OCI-LY1 (cell line): ENCODE measurements around the gene CISH.

Experiments used
- H2AFZ ChIP-seq: fragments of 200-600 bp; sonication (generic), shearing (Covaris generic); 2 replicates; pipeline ENCODE4 v1.6.0; 2014; ENCODE audit warnings: antibody characterized with exemption, mild to moderate bottlenecking, low read length
- H3F3A ChIP-seq: fragments of 200-600 bp; sonication (generic), shearing (Covaris generic); 2 replicates; pipeline ENCODE4 v1.6.0; 2014; ENCODE audit warnings: mild to moderate bottlenecking, antibody characterized with exemption, low read length, moderate library complexity; ENCODE audit not compliant: insufficient read depth
- H3K27ac ChIP-seq: fragments of 200-600 bp; sonication (generic); 2 replicates; pipeline ENCODE4 v1.5.1; 2014; ENCODE audit warnings: low read length, mixed run types, mild to moderate bottlenecking, low read depth; ENCODE audit not compliant: poor library complexity, severe bottlenecking
- H3K27me3 ChIP-seq: fragments of 200-600 bp; sonication (generic); 2 replicates; pipeline ENCODE4 v1.6.0; 2014; ENCODE audit warnings: antibody characterized with exemption, mild to moderate bottlenecking, low read length, moderate library complexity; ENCODE audit not compliant: insufficient read depth
- H3K36me3 ChIP-seq: fragments of 200-600 bp; sonication (generic); 2 replicates; pipeline ENCODE4 v1.6.1; 2014; ENCODE audit warnings: mild to moderate bottlenecking, antibody characterized with exemption, low read length, moderate library complexity, mixed read lengths; ENCODE audit not compliant: insufficient read depth
- H3K4me1 ChIP-seq: fragments of 200-600 bp; sonication (generic); 2 replicates; pipeline ENCODE4 v1.5.1; 2014; ENCODE audit warnings: mild to moderate bottlenecking, low read length, moderate library complexity; ENCODE audit not compliant: insufficient read depth, severe bottlenecking
- H3K4me2 ChIP-seq: fragments of 200-600 bp; sonication (generic), shearing (Covaris generic); 2 replicates; pipeline ENCODE4 v1.6.1; 2014; ENCODE audit warnings: low read length
- H3K4me3 ChIP-seq: fragments of 200-600 bp; sonication (generic); 2 replicates; pipeline ENCODE4 v1.5.1; 2014; ENCODE audit warnings: low read length, low read depth, mild to moderate bottlenecking, mixed read lengths; ENCODE audit not compliant: poor library complexity, severe bottlenecking
- H3K79me2 ChIP-seq: fragments of 200-600 bp; shearing (Covaris generic); 2 replicates; pipeline ENCODE4 v1.6.1; 2016; ENCODE audit warnings: mixed run types, low read length, mixed read lengths; ENCODE audit not compliant: insufficient read depth
- H3K9ac ChIP-seq: fragments of 200-600 bp; sonication (generic), shearing (Covaris generic); 2 replicates; pipeline ENCODE4 v1.6.1; 2014; ENCODE audit warnings: mild to moderate bottlenecking, low read length, mixed read lengths
- H3K9me2 ChIP-seq: fragments of 200-600 bp; sonication (generic), shearing (Covaris generic); 2 replicates; pipeline ENCODE4 v1.6.1; 2014; ENCODE audit warnings: low read depth, mild to moderate bottlenecking, low read length, mixed read lengths
- H3K9me3 ChIP-seq: fragments of 200-600 bp; shearing (Covaris generic); 2 replicates; pipeline ENCODE4 v1.6.1; 2014; ENCODE audit warnings: low read length, mixed read lengths
- H4K20me1 ChIP-seq: fragments of 200-600 bp; sonication (generic), shearing (Covaris generic); 2 replicates; pipeline ENCODE4 v1.6.0; 2016; ENCODE audit warnings: mild to moderate bottlenecking, low read length; ENCODE audit not compliant: insufficient read depth
- CTCF ChIP-seq: fragments of 200-600 bp; sonication (generic), shearing (Covaris generic); IDR thresholded peaks from 2 replicates; pipeline ENCODE4 v1.5.1; 2017; ENCODE audit warnings: mild to moderate bottlenecking, antibody characterized with exemption, low read length, moderate library complexity, mixed read lengths
- EZH2 ChIP-seq: fragments of 200-600 bp; sonication (generic), shearing (Covaris generic); IDR thresholded peaks from 2 replicates; pipeline ENCODE4 v1.8.0; 2017; ENCODE audit warnings: borderline replicate concordance, mixed run types, mild to moderate bottlenecking, antibody characterized with exemption, low read length, moderate library complexity, mixed read lengths

Gene CISH

DNA sequence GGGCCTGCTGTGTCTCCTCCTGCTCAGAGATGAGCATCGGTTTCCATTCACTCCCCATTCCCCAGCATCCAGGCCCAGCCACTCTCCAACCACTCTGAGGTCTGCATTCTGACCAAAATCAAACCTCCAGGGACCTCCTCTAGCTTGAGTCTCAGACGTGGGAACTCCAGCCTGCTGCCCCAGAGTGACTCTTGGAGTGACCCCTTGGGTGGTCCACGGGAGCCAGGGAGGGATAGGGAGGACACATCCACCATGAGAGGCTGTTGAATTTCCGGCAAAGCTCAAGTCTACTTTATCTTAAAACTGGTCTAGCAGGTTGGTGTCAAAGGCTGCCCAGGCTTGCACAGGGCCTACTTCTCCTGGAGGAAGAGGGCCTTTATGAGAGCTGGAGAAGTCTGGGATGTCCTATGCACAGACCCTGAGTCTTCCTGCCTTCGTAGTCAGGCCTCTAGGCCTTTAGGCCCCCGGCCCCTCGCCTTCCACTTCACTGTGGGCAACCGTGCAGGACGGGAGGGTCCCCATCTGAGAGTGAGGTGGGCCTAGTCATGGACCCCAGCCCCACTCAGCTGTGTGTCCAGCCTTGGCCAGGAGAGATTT lies 8.9 kb downstream of the CISH start:
- no peaks in the 10 kb centered on the region for H4K20me1 ChIP-seq
- H3K4me1 ChIP-seq = no peaks in the 10 kb centered on the region
- H3K27me3 ChIP-seq = no peaks in the 10 kb centered on the region
- H3K27ac ChIP-seq = no peak overlapping the region
- no peaks in the 10 kb centered on the region for H3F3A ChIP-seq
- no peaks in the 10 kb centered on the region for H3K36me3 ChIP-seq
- no peaks in the 10 kb centered on the region for H3K79me2 ChIP-seq
- no peak overlapping the region for H3K9ac ChIP-seq
- no peaks in the 10 kb centered on the region for H3K9me2 ChIP-seq
- H3K9me3 ChIP-seq = no peaks in the 10 kb centered on the region
- no peak overlapping the region for H2AFZ ChIP-seq
- TF ChIP-seq EZH2 (no peak), CTCF (no peak)
- no peak overlapping the region for H3K4me3 ChIP-seq
- H3K4me2 ChIP-seq = no peak overlapping the region

- Histone ChIP-seq H3K36me3 (no peaks in the 10 kb centered on the region), H4K20me1 (no peaks in the 10 kb centered on the region), H2AFZ (no peak overlapping the region), H3K79me2 (no peaks in the 10 kb centered on the region), H3K9ac (no peak overlapping the region), H3K4me1 (no peaks in the 10 kb centered on the region), H3K27me3 (no peaks in the 10 kb centered on the region), H3K27ac (no peak overlapping the region), H3K4me3 (no peak overlapping the region), H3K9me3 (no peaks in the 10 kb centered on the region), H3K4me2 (no peak overlapping the region), H3K9me2 (no peaks in the 10 kb centered on the region), H3F3A (no peaks in the 10 kb centered on the region)
- TF ChIP-seq CTCF (no peak), EZH2 (no peak)
Observed at GRCh38 chr3:50600841-50601591, 10.6 kb downstream of the CISH start.

- Histone ChIP-seq H3K9ac (no peak overlapping the region), H3K4me1 (no peaks in the 10 kb centered on the region), H3K4me2 (no peak overlapping the region), H3F3A (no peaks in the 10 kb centered on the region), H3K9me2 (no peaks in the 10 kb centered on the region), H3K4me3 (no peak overlapping the region), H3K9me3 (no peaks in the 10 kb centered on the region), H4K20me1 (no peaks in the 10 kb centered on the region), H3K79me2 (no peaks in the 10 kb centered on the region), H3K27me3 (no peaks in the 10 kb centered on the region), H2AFZ (no peak overlapping the region), H3K27ac (no peak overlapping the region), H3K36me3 (no peaks in the 10 kb centered on the region)
- TF ChIP-seq EZH2 = no peak
- no peak for TF ChIP-seq CTCF
Observed at GRCh38 chr3:50600141-50600753, 11.3 kb downstream of the CISH start.
